ENCODE results near the gene HIVEP1. TPM values are rescaled to one million over a fixed set of nuclear protein-coding genes. Genes with fewer than 3 reads are reported as not detected.
A peak's percentile ranks its signal among the peaks of the same experiment; 100 is the strongest.

Gene HIVEP1
- total RNA-seq, 1 donor: 21.8 TPM

DNA sequence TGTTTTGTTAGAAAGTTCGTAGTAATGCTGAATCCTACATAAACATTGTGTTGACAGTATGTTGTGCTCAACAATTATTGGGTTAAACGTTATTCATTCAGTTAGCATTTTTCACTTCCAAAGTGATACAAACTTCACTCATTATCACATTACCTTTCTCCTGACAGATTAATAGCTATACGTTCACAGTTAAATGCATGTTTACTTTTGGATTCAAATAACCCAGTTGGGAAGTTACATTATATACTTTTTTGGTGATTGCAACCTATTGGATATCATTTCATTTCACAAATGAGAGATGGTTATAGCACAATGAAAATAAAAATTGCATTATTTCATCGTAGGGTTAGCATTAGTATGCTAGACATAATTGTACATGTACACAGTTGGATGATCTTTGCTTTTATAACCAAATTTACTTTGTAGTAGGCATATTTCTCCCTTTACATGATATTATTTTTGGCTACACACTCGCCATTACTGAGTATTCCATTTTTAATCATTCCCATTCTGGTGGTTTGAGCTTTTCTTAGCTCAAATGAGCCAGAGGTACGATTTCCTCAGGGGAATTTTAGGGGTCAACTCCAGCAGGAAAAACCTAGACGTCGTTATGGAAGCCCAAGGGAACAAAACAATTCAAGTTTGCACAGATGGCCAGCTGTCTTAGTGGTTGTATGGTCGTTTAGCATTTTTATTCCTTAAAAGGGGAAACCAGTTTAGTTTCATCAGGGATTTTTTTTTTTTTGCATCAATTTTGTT lies 2.1 kb upstream of the HIVEP1 start:
- H3K4me3 ChIP-seq (ENCODE audit: low read depth, low read length): peak overlapping the region; percentile 83
- peak; percentile 82 for DNase-seq (ENCODE audit: low read depth)
- TF ChIP-seq, protein P1, sequence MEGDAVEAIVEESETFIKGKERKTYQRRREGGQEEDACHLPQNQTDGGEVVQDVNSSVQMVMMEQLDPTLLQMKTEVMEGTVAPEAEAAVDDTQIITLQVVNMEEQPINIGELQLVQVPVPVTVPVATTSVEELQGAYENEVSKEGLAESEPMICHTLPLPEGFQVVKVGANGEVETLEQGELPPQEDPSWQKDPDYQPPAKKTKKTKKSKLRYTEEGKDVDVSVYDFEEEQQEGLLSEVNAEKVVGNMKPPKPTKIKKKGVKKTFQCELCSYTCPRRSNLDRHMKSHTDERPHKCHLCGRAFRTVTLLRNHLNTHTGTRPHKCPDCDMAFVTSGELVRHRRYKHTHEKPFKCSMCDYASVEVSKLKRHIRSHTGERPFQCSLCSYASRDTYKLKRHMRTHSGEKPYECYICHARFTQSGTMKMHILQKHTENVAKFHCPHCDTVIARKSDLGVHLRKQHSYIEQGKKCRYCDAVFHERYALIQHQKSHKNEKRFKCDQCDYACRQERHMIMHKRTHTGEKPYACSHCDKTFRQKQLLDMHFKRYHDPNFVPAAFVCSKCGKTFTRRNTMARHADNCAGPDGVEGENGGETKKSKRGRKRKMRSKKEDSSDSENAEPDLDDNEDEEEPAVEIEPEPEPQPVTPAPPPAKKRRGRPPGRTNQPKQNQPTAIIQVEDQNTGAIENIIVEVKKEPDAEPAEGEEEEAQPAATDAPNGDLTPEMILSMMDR (IDR thresholded peaks at IDR 0.05; ENCODE audit: insufficient read depth, low read length): no peak

DNA sequence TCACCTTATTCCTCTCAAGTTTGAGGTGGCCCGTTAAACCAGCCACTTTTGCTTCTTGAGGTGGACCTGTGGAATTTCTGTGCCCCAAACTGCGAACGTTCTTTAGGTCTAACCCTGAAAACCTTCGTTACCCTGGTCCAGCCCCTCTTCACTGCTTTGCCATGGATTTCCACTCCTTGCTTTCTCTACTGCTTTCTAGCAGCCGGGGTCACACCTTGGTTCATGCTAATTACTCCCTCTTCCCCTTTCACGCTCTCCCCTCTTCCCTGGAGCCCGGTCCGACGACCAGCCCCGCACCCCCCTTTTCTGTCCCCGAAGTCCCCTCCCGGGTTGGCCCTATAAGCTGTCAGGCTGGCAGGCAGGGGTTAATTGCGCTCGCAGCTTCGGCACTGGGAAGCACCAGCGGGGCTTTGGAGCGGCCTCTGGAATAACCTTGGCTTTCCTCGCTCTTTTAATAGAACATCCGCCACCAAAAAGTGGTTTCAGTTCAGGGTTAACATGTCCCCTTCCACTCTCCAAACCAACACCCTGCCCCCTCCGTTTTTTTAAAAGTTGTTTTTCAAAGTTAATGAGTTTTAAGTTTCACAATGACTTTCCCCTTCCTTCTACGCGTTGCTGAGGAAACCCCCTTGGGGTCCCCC lies 1.4 kb upstream of the HIVEP1 start:
- TF ChIP-seq, protein P1 (IDR thresholded peaks at IDR 0.05; ENCODE audit: insufficient read depth, low read length): no peak
- H3K4me3 ChIP-seq (ENCODE audit: low read depth, low read length): peak overlapping the region; percentile 83
- DNase-seq (ENCODE audit: low read depth): peak; percentile 53

DNA sequence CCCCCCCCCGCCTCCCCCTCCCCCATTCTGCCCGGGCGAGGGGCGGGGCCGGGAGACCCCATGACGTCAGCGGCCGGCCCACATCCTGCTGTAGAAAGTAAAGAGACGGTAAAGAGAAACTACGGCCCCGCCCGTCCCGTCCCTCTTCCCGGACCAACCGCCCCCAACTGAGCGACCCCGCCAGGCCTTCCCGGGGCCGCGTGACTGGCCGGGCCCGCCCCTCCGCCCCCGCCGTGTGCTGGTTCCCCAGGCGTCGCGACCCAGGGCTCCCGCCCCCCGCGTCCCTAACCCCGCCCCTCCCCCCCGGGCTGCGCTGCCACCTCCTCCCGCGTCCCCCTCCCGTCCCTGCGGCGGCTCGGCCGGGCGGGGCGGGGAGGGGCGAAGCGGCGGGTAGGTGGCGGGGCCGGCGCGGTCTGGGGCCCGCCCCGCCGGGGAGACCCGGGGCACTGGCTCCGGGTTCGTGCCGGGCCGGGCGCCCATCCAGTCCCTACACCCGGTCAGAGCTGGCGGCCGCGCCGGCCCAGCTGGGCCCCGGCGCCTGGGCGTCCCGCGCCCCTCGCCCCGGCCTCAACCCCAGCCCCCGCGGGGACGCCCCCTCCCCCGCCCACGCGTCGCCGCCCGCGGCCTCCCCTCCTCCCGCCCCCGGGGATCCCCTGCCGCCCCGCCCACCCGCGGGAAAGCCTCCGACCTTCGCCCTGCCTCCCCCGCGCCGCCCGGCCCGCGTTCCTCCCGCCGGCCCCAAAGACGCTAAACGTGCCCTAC lies 655 bp upstream of the HIVEP1 start:
- TF ChIP-seq, protein P1 (IDR thresholded peaks at IDR 0.05; ENCODE audit: insufficient read depth, low read length): no peak
- H3K4me3 ChIP-seq (ENCODE audit: low read depth, low read length): peak overlapping the region; percentile 88
- peak; percentile 97 for DNase-seq (ENCODE audit: low read depth)

DNA sequence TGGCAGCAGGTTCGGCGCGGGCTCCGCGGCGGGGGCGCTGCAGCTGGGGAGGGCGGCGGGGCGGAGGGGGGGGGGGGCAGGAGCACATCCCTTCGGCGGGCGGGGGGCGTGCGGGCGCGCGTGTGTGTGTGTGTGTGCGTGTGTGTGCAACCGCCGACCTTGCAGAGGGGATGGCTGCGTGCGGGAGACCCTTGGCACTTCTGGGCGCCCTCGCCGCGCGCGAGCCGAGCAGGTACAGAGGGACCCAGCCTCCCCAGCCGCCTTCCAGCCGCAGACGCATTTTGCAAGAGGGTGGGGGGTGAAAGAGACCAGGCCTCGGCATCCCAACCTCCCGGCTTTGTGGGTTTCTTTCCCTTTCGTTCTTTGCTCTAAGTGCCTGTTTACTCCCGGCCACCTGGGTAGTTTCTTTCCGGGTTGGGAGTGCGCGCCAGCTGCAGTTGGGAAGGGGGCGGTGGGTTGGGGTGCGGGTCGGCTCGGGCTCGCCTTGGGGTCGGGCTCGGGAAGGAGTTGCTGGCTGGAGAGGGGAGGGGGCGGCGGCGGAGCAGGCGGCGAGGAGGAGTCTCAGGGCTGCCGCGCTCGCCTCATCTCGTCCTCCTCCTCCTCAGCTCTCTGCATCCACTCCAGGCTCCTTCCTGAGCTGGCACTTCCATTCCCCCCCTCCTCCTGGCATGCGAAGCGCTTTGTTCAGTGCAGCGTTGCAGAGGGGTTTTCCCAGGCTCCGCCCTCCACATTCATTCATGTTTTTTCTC lies 620 bp downstream of the HIVEP1 start:
- peak overlapping the region; percentile 88 for H3K4me3 ChIP-seq (ENCODE audit: low read depth, low read length)
- DNase-seq (ENCODE audit: low read depth): peak; percentile 94
- TF ChIP-seq, protein P1 (IDR thresholded peaks at IDR 0.05; ENCODE audit: insufficient read depth, low read length): no peak

DNA sequence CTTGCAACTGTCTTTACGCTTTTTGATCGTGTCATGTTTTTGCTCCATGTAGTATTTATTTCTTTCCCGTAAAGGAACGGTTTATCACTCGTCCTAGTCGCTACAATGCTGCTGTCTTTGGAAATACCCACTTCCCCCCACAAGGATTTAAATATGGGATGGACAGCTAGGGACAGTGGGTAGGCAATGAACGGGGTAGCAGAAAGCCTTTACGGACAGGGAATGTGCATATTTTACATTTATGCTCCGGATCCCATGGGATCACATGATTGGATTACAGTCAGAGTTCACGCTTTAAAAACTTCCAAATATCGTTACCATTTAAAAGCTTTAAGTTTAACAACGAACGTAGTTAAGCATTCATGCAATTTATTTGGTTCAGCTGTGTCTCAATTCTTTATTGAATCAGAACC lies 1.2 kb downstream of the HIVEP1 start:
- no peak for DNase-seq (ENCODE audit: low read depth)
- peak overlapping the region; percentile 88 for H3K4me3 ChIP-seq (ENCODE audit: low read depth, low read length)
- TF ChIP-seq, protein P1 (IDR thresholded peaks at IDR 0.05; ENCODE audit: insufficient read depth, low read length): no peak
